ENCODE data around the gene ASB2.
A peak's percentile ranks its signal among the peaks of the same experiment; 100 is the strongest.

ASB2 gene

GRCh38 chr14:93903342-93904184 lies 72.8 kb downstream of the ASB2 start:
- H3K4me1 ChIP-seq: no peaks in the 10 kb centered on the region
- no peaks in the 10 kb centered on the region for H3K27me3 ChIP-seq
- no peaks in the 10 kb centered on the region for H3K36me3 ChIP-seq
- DNase-seq: peak; percentile 72
- no peaks in the 10 kb centered on the region; the same call in 1 of the 2 replicates for H3K9me3 ChIP-seq
- peak; percentile 83 for TF ChIP-seq CTCF (IDR thresholded peaks at IDR 0.05; ENCODE audit: low read depth, low read length)
- no peak overlapping the region for H3K4me3 ChIP-seq (ENCODE audit: low read depth, low read length)

- TF ChIP-seq CTCF (IDR thresholded peaks at IDR 0.05; ENCODE audit: low read depth, low read length): no peak
- H3K9me3 ChIP-seq: no peaks in the 10 kb centered on the region; the same call in 1 of the 2 replicates
- no peak for DNase-seq
These were observed 73.6 kb downstream of the ASB2 start for GRCh38 chr14:93902619-93903307.

GRCh38 chr14:93901813-93902212 lies 74.6 kb downstream of the ASB2 start:
- no peak for DNase-seq
- no peaks in the 10 kb centered on the region for H3K36me3 ChIP-seq
- no peaks in the 10 kb centered on the region; the same call in 1 of the 2 replicates for H3K9me3 ChIP-seq
- TF ChIP-seq CTCF (IDR thresholded peaks at IDR 0.05; ENCODE audit: low read depth, low read length): no peak
- H3K4me3 ChIP-seq (ENCODE audit: low read depth, low read length): no peak overlapping the region
- H3K27me3 ChIP-seq: no peaks in the 10 kb centered on the region
- H3K4me1 ChIP-seq: peaks cover 6% of the 10 kb centered on the region

More at GRCh38 chr14:93902619-93903307, 73.6 kb downstream of the ASB2 start:
- Histone ChIP-seq H3K4me3 (ENCODE audit: low read depth, low read length) (no peak overlapping the region), H3K4me1 (peaks cover under 1% of the 10 kb centered on the region; the same call in 1 of the 2 replicates), H3K36me3 (no peaks in the 10 kb centered on the region), H3K27me3 (no peaks in the 10 kb centered on the region)

- Histone ChIP-seq H3K4me3 (ENCODE audit: low read depth, low read length) (no peak overlapping the region), H3K4me1 (peaks cover 19% of the 10 kb centered on the region), H3K27me3 (no peaks in the 10 kb centered on the region), H3K36me3 (no peaks in the 10 kb centered on the region), H3K9me3 (no peaks in the 10 kb centered on the region)
- no peak for DNase-seq
- no peak for TF ChIP-seq CTCF (IDR thresholded peaks at IDR 0.05; ENCODE audit: low read depth, low read length)
These were observed 77.6 kb downstream of the ASB2 start for GRCh38 chr14:93898731-93899130.

- no peak for DNase-seq
- Histone ChIP-seq H3K27me3 (no peaks in the 10 kb centered on the region), H3K4me1 (peaks cover 19% of the 10 kb centered on the region), H3K9me3 (no peaks in the 10 kb centered on the region), H3K36me3 (no peaks in the 10 kb centered on the region), H3K4me3 (ENCODE audit: low read depth, low read length) (no peak overlapping the region)
- no peak for TF ChIP-seq CTCF (IDR thresholded peaks at IDR 0.05; ENCODE audit: low read depth, low read length)
These were observed 78.2 kb downstream of the ASB2 start for GRCh38 chr14:93898081-93898611.
